ENCODE measurements around the gene DCAF4.

DNA sequence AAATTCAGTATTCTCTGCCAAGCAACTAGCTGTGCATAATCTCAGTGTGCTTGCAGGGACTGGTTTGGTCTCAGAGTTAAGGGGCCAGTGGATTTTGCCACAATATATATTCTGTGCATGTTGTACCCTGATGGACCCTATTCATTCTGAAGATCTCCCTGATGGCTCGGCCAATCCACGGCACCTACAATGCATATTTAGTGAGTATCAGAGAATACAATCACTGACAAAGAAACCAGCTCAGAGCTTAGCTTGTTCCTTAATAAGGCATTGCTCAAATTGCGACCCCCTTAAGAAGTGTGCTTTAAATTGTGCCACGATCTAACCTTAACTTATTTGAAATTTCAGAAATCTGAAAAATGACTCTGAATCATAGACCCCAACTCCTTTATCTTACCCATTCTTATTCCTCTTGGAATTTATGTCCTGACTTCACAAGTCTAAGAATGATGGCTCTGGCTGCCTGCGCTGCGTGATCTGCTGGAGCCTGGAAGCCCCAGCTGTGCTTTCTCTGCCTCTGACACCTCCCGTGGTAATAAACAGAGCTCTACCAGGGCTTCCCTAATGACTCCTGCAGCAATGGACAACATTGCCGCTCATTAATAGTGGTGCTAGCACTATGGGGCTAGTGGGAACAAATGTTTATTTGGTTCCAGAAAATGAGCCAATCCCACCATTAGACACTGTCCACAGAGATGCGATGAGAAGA lies 9.0 kb upstream of the DCAF4 start:
- TF ChIP-seq, protein P1, sequence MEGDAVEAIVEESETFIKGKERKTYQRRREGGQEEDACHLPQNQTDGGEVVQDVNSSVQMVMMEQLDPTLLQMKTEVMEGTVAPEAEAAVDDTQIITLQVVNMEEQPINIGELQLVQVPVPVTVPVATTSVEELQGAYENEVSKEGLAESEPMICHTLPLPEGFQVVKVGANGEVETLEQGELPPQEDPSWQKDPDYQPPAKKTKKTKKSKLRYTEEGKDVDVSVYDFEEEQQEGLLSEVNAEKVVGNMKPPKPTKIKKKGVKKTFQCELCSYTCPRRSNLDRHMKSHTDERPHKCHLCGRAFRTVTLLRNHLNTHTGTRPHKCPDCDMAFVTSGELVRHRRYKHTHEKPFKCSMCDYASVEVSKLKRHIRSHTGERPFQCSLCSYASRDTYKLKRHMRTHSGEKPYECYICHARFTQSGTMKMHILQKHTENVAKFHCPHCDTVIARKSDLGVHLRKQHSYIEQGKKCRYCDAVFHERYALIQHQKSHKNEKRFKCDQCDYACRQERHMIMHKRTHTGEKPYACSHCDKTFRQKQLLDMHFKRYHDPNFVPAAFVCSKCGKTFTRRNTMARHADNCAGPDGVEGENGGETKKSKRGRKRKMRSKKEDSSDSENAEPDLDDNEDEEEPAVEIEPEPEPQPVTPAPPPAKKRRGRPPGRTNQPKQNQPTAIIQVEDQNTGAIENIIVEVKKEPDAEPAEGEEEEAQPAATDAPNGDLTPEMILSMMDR (IDR thresholded peaks at IDR 0.05) = no peak
- no peak for TF ChIP-seq POLR2A (IDR thresholded peaks at IDR 0.05)
